KMS-11 (cell line): Measurements from ENCODE around the gene C1QB.

Source experiments
- H2AFZ ChIP-seq: fragments of 200-600 bp; sonication (generic); 2 replicates; pipeline ENCODE4 v1.6.1; 2016; ENCODE audit warnings: antibody characterized with exemption, mixed run types, low read depth
- H3K27ac ChIP-seq: fragments of 200-600 bp; sonication (generic); 2 replicates; pipeline ENCODE4 v1.6.1; 2016; ENCODE audit warnings: mild to moderate bottlenecking, mixed run types
- H3K27me3 ChIP-seq: fragments of 200-600 bp; sonication (generic); 2 replicates; pipeline ENCODE4 v1.6.1; 2017; ENCODE audit warnings: mild to moderate bottlenecking, low read depth, mixed run types, moderate library complexity; ENCODE audit not compliant: insufficient read depth
- H3K36me3 ChIP-seq: fragments of 200-600 bp; sonication (generic); 2 replicates; pipeline ENCODE4 v1.6.1; 2017; ENCODE audit warnings: mild to moderate bottlenecking, mixed run types; ENCODE audit not compliant: insufficient read depth
- H3K4me1 ChIP-seq: fragments of 200-600 bp; sonication (generic); 2 replicates; pipeline ENCODE4 v1.6.1; 2016; ENCODE audit warnings: mild to moderate bottlenecking, low read depth, mixed run types; ENCODE audit not compliant: poor library complexity, severe bottlenecking
- H3K4me2 ChIP-seq: fragments of 200-600 bp; sonication (generic); 2 replicates; pipeline ENCODE4 v1.7.0; 2016; ENCODE audit warnings: mild to moderate bottlenecking, mixed run types
- H3K4me3 ChIP-seq: fragments of 200-600 bp; sonication (generic); IDR thresholded peaks from 2 replicates; pipeline ENCODE4 v1.6.1; 2017; ENCODE audit warnings: low read depth, low read length, mixed read lengths; ENCODE audit not compliant: insufficient read depth
- H3K79me2 ChIP-seq: fragments of 200-600 bp; sonication (generic); 2 replicates; pipeline ENCODE4 v1.6.1; 2016; ENCODE audit warnings: low read depth, mixed run types; ENCODE audit not compliant: insufficient read depth
- H3K9ac ChIP-seq: fragments of 200-600 bp; sonication (generic); 2 replicates; pipeline ENCODE4 v1.6.1; 2016; ENCODE audit warnings: mild to moderate bottlenecking, mixed run types
- H4K20me1 ChIP-seq: fragments of 200-600 bp; sonication (generic); 2 replicates; pipeline ENCODE4 v1.6.1; 2016; ENCODE audit warnings: mild to moderate bottlenecking, mixed run types; ENCODE audit not compliant: insufficient read depth
- TF ChIP-seq, protein P1 (sequence below): fragments of 200-600 bp; sonication (generic); conservative IDR thresholded peaks from 2 replicates; pipeline ENCODE4 v1.6.1; 2017; ENCODE audit warnings: low read depth, mild to moderate bottlenecking, antibody characterized with exemption, low read length, moderate library complexity, mixed read lengths

The C1QB gene

DNA sequence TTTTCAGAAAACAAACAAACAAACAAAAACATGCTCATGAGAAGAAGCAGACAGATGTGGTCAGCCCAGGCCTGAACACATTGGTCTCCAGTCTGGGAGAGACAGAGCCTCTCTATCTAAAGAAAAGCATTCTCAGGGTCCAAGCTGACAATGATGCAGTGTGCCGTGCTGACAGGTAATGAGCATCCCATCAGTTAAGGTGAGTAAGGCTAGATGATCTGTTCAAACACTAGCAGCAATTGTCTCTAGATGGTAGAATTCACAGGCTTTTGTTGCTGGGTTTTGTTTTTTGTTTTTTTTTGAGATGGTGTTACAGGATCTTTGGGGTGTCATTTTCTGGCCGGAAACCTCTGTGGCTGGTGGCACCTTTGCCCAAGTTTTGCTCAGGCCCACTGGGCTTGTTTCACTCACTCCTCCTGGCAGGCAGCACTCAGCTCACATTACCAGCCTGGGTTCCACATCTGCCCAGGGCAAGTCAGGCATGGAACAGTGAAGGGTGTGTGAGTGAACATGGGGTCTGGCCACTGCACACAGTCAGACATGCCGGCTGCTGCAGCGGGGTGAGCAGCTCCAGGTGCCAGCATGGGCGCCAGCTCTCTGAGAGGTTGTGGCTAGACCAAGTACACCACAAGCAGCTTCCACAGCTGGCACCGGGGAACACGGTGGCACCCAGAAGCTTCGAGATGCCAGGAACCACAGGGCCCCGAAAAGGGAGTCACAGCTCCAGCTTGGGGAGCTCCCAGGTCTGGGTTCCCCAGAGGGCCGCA lies 19.2 kb upstream of the C1QB start:
- TF ChIP-seq, protein P1, sequence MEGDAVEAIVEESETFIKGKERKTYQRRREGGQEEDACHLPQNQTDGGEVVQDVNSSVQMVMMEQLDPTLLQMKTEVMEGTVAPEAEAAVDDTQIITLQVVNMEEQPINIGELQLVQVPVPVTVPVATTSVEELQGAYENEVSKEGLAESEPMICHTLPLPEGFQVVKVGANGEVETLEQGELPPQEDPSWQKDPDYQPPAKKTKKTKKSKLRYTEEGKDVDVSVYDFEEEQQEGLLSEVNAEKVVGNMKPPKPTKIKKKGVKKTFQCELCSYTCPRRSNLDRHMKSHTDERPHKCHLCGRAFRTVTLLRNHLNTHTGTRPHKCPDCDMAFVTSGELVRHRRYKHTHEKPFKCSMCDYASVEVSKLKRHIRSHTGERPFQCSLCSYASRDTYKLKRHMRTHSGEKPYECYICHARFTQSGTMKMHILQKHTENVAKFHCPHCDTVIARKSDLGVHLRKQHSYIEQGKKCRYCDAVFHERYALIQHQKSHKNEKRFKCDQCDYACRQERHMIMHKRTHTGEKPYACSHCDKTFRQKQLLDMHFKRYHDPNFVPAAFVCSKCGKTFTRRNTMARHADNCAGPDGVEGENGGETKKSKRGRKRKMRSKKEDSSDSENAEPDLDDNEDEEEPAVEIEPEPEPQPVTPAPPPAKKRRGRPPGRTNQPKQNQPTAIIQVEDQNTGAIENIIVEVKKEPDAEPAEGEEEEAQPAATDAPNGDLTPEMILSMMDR, result no peak
- H3K79me2 ChIP-seq, result no peaks in the 10 kb centered on the region
- no peak overlapping the region for H3K27ac ChIP-seq
- H3K4me3 ChIP-seq, result no peak overlapping the region
- H3K4me2 ChIP-seq, result no peak overlapping the region
- H4K20me1 ChIP-seq, result no peaks in the 10 kb centered on the region
- H3K36me3 ChIP-seq, result no peaks in the 10 kb centered on the region
- H3K4me1 ChIP-seq, result no peaks in the 10 kb centered on the region
- peaks cover 54% of the 10 kb centered on the region for H3K27me3 ChIP-seq
- no peak overlapping the region for H2AFZ ChIP-seq
- no peak overlapping the region for H3K9ac ChIP-seq

GRCh38 chr1:22635436-22635835 lies 17.6 kb upstream of the C1QB start:
- Histone ChIP-seq H3K79me2 (no peaks in the 10 kb centered on the region), H3K27me3 (peaks cover 43% of the 10 kb centered on the region), H3K27ac (no peak overlapping the region), H3K4me1 (no peaks in the 10 kb centered on the region), H2AFZ (no peak overlapping the region), H3K4me2 (no peak overlapping the region), H4K20me1 (no peaks in the 10 kb centered on the region), H3K36me3 (no peaks in the 10 kb centered on the region), H3K4me3 (no peak overlapping the region), H3K9ac (no peak overlapping the region)
- TF ChIP-seq, protein P1, result no peak

DNA sequence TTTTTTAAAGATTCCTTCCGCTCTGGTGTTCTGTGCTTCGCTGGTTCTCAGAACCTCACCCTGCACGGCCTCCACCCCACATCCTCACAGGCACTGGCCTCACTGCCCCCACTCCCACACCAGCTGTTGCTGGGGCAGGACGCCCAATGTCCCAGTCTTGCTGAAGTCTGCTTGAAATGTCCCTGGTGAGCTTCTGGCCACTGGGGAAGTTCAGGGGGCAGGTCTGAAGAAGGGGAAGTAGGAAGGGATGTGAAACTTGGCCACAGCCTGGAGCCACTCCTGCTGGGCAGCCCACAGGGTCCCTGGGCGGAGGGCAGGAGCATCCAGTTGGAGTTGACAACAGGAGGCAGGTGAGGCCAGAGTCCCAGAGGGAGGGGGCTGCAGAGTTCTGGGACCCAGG lies 16.7 kb upstream of the C1QB start, which contains the start of gene C1QA:
Gene C1QA, plus strand, starts transcription at position 276 of the 400 bp plus-strand sequence. CDS start 989 bp downstream, outside the sequence.
- Histone ChIP-seq H3K27ac (no peak within 1 kb of the TSS), H4K20me1 (no peaks in the 10 kb centered on the region), H3K36me3 (no peaks in the 10 kb centered on the region), H3K4me1 (no peaks in the 10 kb centered on the region), H2AFZ (no peak within 1 kb of the TSS), H3K9ac (no peak within 1 kb of the TSS), H3K4me2 (no peak within 1 kb of the TSS), H3K4me3 (no peak within 1 kb of the TSS), H3K79me2 (no peaks in the 10 kb centered on the region), H3K27me3 (peaks cover 34% of the 10 kb centered on the region)
- TF ChIP-seq, protein P1, result no peak

DNA sequence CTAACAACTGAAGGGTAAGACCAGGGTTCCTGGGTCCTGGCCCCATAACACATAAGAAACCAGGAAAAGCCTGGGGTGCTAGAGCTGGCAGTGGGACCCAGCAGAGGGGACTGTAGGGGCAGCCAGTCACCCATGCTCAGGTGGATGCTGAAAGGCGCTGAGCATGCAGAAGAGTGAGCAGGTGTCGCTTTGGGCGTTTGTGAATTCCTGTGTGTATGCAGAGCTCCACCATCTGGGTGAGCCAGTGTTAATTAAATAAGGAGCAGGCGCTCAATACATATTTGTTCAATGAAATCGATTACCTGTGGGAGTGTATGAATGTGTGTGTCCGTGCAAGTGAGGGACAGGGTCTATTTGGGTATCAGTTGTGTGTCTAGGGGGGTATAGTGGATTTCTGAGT lies 16.1 kb upstream of the C1QB start:
- TF ChIP-seq, protein P1, result no peak
- no peak overlapping the region for H3K4me3 ChIP-seq

More for the DNA sequence above, 16.1 kb upstream of the C1QB start:
- Histone ChIP-seq H4K20me1 (no peaks in the 10 kb centered on the region), H3K27ac (no peak overlapping the region), H3K9ac (no peak overlapping the region), H3K27me3 (peaks cover 28% of the 10 kb centered on the region; the same call in 1 of the 2 replicates), H3K4me2 (no peak overlapping the region), H3K79me2 (no peaks in the 10 kb centered on the region), H3K4me1 (no peaks in the 10 kb centered on the region), H2AFZ (no peak overlapping the region), H3K36me3 (no peaks in the 10 kb centered on the region)
